Measurements from ENCODE around the gene CCT2.

Gene CCT2

DNA sequence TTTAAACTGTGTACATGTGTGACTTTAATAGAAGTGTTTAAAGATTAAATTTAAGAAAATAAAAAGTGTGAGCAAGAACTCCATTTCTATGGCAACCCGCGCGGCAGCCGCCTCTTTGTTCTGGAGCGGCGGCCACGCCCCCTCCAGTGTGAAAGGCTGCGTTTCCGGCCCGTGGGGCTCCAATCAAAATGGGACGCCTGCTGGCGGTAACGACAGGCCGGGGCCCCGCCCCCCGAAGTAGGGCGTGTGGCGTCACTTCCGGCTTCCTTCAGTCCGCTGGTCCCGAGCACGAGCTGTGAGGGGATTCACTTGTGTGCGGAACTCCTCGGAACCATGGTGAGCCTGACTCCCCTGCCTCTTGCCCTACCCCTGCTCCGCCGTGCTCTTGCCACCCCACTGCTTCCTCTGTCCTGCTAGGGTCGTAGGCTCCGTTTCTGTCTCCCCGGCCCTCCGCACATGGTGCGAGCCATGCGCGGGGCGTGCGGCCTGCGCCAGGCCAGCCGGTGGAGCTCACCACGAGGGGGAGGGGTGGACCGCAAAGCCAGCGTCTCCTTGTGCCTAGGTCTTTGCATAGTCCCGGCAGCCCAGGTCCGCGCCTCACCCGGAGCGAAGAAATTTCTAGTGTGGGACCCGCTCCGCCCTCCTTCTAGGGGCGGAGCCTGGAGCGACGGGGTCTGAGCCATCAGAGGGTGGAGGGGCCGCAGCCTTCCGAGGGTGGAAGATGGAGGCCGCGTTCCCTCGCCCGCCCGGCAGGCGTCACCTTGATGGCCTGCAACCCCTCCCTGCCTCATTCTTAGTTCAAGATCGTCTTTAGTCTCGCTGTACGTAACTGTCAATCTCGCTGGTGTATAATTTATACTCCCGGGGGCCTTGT, at the start of gene CCT2:
Gene CCT2 (plus strand): TSS at position 271 of the 874 bp plus-strand sequence. CDS start 63 bp downstream, at position 334.
- FAIRE-seq (peak; percentile 91), DNase-seq (ENCODE audit: insufficient read length, low spot score) (peak; percentile 88)
- TF ChIP-seq POLR2A (IDR thresholded peaks at IDR 0.05; ENCODE audit: low read depth, low read length), result peak; percentile 90

DNA sequence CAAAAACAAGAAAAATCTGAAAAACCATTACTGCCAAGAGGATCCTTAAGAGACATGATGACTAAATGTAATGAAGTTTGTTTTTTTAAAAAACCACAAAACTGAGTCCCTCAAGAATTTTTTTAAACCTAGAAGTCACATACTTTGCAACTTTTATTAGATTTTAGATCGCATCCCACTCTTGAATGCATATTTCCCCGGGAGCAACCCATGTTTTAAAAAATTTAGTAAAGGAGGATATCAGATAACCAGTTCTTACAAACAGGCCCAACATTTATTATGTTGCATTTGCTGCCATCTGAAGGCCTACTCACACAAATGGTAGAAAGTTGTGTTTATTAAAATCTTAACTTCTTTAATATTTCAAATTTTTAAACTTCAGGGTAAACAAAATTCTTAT, 44.3 kb upstream of the CCT2 start:
- DNase-seq (ENCODE audit: insufficient read length, low spot score), result no peak
- no peak for TF ChIP-seq POLR2A (IDR thresholded peaks at IDR 0.05; ENCODE audit: low read depth, low read length)
- no peak for FAIRE-seq

DNA sequence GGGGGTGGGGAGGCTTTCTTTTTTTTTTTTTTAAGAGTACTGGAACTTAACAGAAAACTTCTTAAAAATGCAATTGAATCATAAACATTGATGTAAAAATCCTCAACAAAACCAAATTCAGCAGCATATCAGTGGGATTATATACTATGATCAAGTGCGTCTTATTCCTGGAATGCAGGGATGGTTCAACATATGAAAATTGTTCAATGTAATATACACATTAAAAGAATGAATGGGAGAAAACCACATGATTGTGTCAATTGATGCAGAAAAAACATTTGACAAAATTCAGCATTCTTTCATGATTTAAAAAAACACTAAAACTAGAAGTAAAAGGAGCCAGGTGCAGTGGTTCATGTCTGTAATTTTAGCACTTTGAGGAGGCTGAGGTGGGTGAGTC, 41.2 kb upstream of the CCT2 start:
- FAIRE-seq (no peak), DNase-seq (ENCODE audit: insufficient read length, low spot score) (no peak)
- TF ChIP-seq POLR2A (IDR thresholded peaks at IDR 0.05; ENCODE audit: low read depth, low read length), result no peak

DNA sequence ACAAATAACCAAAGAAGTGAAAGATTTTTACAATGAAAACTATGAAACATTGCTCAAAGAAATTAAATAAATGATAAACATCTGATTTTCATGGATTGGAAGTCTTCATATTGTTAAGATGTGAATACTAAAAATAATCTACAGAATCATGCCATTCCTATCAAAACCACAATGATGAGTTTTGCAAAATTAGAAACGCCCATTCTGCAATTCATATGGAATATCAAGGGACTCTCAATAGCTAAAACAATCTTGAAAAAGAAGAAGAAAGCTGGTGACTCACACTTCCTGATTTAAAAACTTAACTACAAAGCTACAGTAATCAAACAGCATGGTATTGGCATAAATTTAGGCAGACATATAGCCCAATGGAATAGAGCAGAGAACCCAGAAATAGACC, 40.2 kb upstream of the CCT2 start:
- TF ChIP-seq POLR2A (IDR thresholded peaks at IDR 0.05; ENCODE audit: low read depth, low read length), result no peak
- FAIRE-seq (no peak), DNase-seq (ENCODE audit: insufficient read length, low spot score) (no peak)

DNA sequence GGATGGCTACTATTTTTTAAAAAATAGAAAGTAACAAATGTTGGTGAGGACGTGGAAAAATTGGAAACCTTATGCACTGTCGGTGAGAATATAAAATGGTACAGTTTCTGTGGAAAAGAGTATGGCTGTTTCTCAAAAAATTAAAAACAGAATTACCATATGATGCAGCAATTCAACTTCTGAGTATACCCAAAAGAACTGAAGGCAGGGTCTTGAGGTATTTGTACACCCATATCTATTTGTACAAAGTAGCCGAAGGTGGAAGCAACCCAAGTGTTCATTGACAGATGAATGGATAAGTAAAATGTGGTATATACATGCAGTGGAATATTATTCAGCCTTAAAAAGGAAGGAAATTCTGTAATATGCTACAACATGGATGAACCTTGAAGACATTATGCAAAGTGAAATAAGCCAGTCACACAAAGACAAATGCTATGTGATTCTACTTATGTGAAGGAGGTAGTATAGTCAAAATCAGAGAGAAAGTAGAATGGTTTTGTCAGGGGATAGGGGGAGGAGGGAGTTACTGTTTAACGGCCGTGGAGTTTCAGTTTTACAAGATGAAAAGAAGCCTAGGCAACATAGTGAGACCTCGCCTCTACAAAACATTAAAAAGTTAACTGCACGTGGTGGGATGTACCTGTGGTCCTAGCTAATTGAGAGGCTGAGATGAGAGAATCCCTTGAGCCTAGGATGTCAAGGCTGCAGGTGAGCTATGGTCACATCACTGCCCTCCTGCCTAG, 38.4 kb upstream of the CCT2 start:
- no peak for TF ChIP-seq POLR2A (IDR thresholded peaks at IDR 0.05; ENCODE audit: low read depth, low read length)
- FAIRE-seq, result no peak
- no peak for DNase-seq (ENCODE audit: insufficient read length, low spot score)

DNA sequence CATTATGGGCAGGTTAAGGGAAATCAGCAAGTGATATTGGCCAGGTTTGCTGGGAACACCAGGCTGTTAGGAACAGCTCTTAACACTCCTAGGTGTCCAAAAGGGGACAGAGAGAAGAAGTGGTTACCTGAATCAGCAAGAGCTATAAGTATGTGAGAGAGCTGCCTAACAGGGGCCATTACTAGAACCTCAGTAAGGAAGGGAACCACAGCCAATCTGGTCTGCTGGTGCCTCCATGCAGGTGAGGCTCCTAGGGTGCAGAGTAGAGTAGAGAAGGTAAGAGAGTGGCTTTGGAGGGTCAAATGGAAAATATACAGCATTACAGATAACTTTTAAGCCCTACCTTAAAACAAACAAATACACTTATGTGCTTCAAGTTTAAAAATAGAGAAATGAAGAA, 36.6 kb upstream of the CCT2 start:
- FAIRE-seq, result no peak
- TF ChIP-seq POLR2A (IDR thresholded peaks at IDR 0.05; ENCODE audit: low read depth, low read length), result no peak
- DNase-seq (ENCODE audit: insufficient read length, low spot score), result no peak

DNA sequence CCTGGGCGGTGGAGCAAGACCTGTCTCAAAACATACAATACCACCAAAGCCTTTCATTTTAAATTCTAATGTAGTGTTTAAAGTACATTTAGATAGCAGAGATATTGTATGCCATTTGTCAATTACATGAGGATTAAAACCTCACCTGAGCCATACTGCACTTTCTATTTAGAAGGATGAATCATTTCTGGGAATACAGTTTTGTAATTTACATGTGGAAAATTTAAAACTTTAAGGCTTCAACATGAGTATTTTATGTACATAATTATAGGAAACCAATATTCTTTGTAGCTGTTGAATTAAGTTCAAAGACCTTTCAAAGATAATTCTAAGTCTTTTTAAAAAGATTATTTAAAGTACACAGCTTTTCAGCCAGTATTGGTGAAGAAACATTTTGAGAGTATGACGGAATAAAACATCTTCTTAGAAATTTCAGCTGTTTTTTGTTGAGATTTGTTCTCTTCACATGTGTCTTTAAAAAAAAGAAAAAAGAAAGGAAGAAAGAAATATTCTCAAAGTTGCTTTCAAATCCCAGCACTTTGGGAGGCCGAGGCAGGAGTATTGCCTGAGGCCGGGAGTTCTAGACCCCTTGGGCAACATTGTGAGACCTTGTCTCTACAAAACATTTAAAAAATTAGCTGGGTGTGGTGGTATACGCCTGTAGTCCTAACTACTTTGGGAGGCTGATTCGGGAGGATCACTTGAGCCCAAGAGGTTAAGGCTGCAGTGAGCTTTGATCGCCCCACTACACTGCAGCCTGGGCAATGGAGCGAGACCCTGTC, 34.5 kb upstream of the CCT2 start:
- FAIRE-seq, result no peak
- TF ChIP-seq POLR2A (IDR thresholded peaks at IDR 0.05; ENCODE audit: low read depth, low read length), result no peak

DNA sequence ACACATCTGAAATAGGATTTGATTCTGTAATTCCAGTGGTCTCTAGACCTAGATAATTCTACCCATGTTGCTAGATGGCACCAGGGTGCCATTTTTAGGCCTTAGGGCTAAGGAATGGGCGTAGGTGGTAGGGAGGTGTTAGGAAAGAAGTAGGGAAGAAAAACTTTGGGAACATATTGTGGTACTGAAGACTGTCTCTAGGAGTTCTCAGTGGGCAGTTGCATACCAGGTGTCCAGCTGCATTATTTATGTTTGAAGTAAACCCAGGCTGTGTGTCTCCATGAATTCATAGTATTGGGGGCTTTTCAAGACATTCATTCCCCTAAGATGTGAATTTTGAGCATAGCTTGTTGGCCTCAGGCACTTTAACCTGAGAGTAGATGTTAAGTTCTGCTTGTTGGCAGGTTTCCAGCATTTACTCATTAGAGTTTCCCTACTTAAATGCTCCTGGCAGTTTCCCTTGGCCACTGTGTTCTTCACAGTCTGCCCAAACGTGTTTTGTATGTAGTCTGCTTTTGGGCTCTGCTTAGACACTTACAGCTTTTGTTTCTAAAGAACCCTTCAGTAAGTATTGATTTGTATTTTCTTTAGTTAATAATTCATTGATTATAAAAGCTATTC, 31.5 kb upstream of the CCT2 start:
- FAIRE-seq, result peak; percentile 93
- TF ChIP-seq POLR2A (IDR thresholded peaks at IDR 0.05; ENCODE audit: low read depth, low read length), result no peak
- no peak for DNase-seq (ENCODE audit: insufficient read length, low spot score)

More for the DNA sequence above, 34.5 kb upstream of the CCT2 start:
- no peak for DNase-seq (ENCODE audit: insufficient read length, low spot score)

DNA sequence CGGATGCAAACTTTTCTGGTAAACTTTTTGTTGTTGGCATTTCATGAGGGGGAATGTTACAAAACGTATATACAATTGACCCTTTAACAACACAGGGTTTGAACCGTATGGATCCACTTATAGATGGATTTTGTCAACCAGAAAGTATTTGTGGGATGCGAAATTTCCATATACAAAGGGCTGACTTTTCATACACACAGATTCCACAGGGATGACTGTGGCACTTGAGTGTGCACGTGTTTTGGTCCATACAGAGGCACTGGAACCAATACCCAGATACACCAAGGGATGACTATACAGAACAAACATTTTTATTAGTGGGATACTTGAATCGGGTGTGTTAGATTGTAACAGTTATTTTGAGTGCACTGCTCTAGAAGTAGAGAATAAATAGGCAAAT, 29.8 kb upstream of the CCT2 start:
- TF ChIP-seq POLR2A (IDR thresholded peaks at IDR 0.05; ENCODE audit: low read depth, low read length), result no peak
- DNase-seq (ENCODE audit: insufficient read length, low spot score) (peak; percentile 63), FAIRE-seq (peak; percentile 99)

DNA sequence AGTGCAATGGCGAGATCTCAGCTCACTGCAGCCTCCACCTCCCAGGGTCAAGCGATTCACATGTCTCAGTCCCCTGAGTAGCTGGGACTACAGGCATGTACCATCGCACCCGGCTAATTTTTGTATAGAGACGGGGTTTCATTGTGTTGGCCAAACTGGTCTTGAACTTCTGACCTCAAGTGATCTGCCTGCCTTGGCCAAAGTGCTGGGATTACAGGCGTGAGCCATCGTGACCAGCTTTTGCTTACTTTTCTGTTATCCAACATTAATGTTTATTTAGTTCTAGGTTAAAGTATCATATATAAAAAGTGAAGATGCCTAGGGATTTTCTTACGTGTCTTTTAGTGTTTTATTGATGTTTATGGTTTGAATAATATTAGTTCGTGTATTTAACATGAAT, 28.9 kb upstream of the CCT2 start:
- FAIRE-seq (no peak), DNase-seq (ENCODE audit: insufficient read length, low spot score) (no peak)
- no peak for TF ChIP-seq POLR2A (IDR thresholded peaks at IDR 0.05; ENCODE audit: low read depth, low read length)

DNA sequence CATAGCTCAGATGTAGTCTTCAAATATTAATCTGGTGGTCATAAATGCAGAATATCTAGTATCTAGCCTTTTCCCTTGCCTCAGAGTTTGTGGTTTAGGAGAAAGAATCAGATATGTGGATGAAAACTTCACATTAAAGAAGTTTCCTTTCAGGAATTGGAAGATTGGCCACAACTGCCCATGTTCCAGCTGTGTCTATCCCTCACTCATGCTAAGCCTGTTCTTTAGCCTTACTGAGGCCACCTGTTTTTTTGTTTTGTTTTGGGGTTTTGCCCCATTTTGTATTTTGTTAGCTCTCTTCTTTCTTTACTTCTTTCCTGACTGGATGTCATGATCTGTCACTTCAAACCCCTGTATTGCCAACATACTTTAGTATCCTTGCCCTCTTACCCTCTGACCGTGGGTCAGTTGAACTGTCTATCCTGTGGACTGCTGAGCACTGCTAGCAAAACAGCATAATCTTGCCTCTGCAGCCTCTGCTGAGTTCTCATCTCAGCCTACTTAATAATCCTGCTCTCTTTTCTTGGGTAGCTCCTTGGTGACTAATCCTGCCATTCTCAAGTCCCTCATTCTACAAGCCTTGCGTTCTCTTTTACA, 22.0 kb upstream of the CCT2 start:
- no peak for FAIRE-seq
- DNase-seq (ENCODE audit: insufficient read length, low spot score), result no peak
- no peak for TF ChIP-seq POLR2A (IDR thresholded peaks at IDR 0.05; ENCODE audit: low read depth, low read length)

DNA sequence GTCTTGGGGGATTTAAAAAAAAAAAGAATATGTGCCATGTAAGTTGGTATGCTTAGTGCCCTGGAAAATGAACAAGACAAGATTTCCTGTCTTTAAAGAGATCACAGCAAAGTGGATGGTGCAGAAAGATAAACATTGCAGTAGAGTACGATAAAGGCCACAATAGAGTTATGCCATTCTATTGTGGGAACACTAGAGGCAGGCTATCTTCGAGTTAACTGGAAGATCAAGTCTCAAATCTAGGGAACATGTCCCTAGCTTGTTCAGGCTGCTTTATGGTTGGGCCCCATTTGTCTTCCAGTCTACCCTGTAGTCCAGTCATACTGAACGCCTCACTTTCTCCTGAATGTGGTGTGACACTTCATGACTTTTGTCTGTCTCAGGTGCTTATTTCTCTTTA, 18.7 kb upstream of the CCT2 start:
- DNase-seq (ENCODE audit: insufficient read length, low spot score), result no peak
- peak; percentile 78 for FAIRE-seq
- TF ChIP-seq POLR2A (IDR thresholded peaks at IDR 0.05; ENCODE audit: low read depth, low read length), result no peak

DNA sequence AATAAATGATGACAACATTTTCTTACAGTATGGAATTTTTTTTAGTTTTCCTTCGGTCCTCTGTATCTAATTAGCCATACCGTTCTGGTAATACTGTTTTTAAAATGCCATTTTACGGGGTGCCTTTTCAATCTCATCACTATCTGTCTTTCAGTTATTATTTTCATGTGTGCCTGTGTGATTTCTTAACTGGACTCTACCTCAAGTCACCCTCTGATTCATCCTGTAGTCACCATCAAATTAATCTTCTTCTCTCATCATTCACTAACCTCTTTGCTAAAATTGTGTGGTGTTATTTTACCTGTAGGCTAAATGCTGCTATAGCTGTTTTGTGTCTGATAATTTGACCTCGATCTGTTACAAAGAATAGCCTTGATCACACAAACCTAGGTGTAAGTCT, 16.0 kb upstream of the CCT2 start:
- FAIRE-seq (no peak), DNase-seq (ENCODE audit: insufficient read length, low spot score) (no peak)
- TF ChIP-seq POLR2A (IDR thresholded peaks at IDR 0.05; ENCODE audit: low read depth, low read length), result no peak
